ENCODE measurements around the gene JAML.

DNA sequence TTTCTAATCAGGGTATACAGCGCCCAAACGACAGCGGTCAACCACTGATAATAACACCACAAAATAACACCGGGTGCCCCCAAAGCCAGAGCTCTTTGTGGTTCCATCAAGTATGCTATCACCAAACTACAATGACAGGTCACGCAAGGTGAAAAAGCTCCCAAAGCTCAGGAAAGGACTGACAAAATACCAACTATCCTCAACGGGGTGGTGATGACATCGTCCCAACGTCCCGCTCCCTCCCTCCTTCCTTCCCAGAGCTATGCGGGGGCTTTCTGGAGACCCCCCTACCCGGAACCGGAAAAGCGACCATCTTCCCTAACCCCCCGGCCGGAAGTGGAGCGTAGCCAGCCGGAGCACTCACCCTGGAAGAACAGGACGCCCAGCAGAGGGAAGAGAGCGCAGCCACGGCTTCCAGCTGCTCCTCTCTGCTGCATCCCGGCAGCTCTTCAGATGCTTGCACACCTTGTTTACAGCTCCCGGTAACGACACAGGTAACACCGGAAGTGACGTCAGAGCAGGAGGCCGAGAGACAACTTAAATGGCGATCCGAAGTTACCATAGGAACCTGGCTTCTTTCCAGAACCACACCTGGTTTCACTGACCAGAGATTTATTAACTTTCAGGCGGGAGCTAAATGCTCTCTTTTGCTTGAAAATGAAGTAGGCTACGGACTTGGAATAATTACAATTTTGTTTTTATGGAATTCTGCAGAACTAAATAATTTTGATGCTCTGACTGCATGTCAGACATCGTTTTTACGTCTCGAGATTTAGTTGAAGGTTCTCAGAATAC is 27.2 kb upstream of the JAML start, which contains the start of gene MPZL3:
- no peak for TF ChIP-seq CTCF (conservative IDR thresholded peaks at IDR 0.05; ENCODE audit: low read length)
- TF ChIP-seq EZH2phosphoT487 (IDR thresholded peaks at IDR 0.05; ENCODE audit: borderline replicate concordance): no peak
